Measurements from ENCODE around the gene PPP2R5A.
A peak's percentile ranks its signal among the peaks of the same experiment; 100 is the strongest.

PPP2R5A gene

DNA sequence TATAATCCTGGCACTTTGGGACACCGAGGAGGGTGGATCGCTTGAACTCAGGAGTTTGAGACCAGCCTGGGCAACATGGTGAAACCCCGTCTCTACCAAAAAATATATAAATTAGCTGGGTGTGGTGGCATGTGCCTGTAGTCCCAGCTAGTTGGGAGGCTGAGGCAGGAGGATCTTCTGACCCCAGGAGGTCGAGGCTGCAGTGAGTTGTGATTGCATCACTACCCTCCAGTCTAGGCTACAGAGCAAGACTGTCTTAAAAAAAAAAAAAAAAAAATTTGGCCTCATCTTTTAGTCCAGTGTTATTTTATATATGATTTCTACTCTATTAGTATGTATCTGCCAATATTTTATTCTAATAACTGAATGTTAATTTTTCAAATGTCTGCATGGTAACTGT, 59.7 kb downstream of the PPP2R5A start:
- Histone ChIP-seq H3K4me1 (ENCODE audit: control insufficient read depth in 5 of 5, insufficient read depth in 5 of 5, low read length in 5 of 5) (peaks cover 0 to 9% (median 0%) of the 10 kb centered on the region in 5 donors), H3K9ac (ENCODE audit: low read length in 5 of 5) (no peak overlapping the region), H3K27ac (ENCODE audit: low read depth, low read length) (no peak overlapping the region), H3K27me3 (ENCODE audit: control insufficient read depth in 5 of 5, insufficient read depth in 4 of 5, low read length in 5 of 5) (no peaks in the 10 kb centered on the region), H3K4me3 (ENCODE audit: low read depth in 1 of 5, low read length in 5 of 5) (no peak overlapping the region), H3K9me3 (ENCODE audit: control insufficient read depth in 5 of 5, low read length in 5 of 5) (no peaks in the 10 kb centered on the region), H3K36me3 (ENCODE audit: control insufficient read depth in 5 of 5, insufficient read depth in 5 of 5, low read length in 5 of 5) (peaks cover 22 to 62% (median 37%) of the 10 kb centered on the region in 5 donors)

DNA sequence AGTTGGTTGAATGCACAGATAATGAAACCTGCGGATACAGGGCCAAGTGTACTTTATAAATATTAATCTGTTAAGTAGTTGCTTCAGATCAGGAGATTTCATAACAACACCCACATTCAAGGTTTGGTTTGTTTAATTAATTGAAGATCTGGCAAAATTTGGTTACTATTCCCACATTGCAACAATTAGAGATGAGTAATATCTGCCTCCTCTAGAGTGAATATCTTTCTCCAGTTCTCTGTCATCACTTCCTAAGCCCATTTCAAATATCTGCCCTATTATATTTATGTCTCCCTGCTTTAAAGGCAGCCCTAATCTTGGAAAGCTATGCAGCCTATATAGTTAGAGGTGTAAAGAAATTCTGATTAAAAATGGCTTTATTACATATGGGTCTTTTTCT, 61.4 kb downstream of the PPP2R5A start:
- Histone ChIP-seq H3K4me1 (ENCODE audit: control insufficient read depth in 5 of 5, insufficient read depth in 5 of 5, low read length in 5 of 5) (peaks cover 0 to 2% (median 0%) of the 10 kb centered on the region in 5 donors), H3K36me3 (ENCODE audit: control insufficient read depth in 5 of 5, insufficient read depth in 5 of 5, low read length in 5 of 5) (peaks cover 26 to 59% (median 37%) of the 10 kb centered on the region in 5 donors), H3K27ac (ENCODE audit: low read depth, low read length) (peak overlapping the region; percentile 50), H3K27me3 (ENCODE audit: control insufficient read depth in 5 of 5, insufficient read depth in 4 of 5, low read length in 5 of 5) (no peaks in the 10 kb centered on the region), H3K9ac (ENCODE audit: low read length in 5 of 5) (no peak overlapping the region), H3K9me3 (ENCODE audit: control insufficient read depth in 5 of 5, low read length in 5 of 5) (no peaks in the 10 kb centered on the region), H3K4me3 (ENCODE audit: low read depth in 1 of 5, low read length in 5 of 5) (no peak overlapping the region)

DNA sequence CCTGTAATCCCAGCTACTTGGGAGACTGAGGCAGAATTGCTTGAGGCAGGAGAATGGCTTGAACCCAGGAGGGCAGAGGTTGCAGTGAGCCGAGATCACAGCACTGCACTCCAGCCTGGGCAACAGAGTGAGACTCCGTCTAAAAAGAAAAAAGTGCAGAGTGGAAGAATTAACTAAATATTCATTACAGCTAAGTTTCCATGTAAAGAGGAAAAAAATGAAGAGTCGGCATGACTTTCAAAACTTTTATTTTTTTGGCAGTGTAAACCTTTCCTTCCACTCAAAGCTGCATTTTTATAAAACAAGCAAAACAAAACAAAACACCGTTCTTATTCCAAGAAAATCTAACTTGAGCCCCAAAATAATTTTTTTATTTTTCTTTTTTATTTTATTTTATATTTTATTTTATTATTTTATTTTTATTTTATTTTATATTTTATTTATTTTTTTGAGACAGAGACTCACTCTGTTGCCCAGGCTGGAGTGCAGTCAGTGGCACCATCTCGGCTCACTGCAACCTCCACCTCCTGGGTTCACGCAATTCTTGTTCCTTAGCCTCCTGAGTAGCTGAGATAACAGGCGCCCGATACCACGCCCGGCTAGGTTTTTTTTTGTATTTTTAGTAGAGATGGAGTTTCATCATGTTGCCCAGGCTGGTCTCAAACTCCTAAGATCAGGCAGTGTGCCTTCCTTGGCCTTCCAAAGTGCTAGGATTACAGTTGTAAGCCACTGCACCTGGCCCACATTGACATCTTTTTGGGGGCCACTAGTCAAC, 66.6 kb downstream of the PPP2R5A start:
- Histone ChIP-seq H3K9me3 (ENCODE audit: control insufficient read depth in 5 of 5, low read length in 5 of 5) (no peaks in the 10 kb centered on the region), H3K4me3 (ENCODE audit: low read depth in 1 of 5, low read length in 5 of 5) (no peak overlapping the region), H3K36me3 (ENCODE audit: control insufficient read depth in 5 of 5, insufficient read depth in 5 of 5, low read length in 5 of 5) (peaks cover 37 to 56% (median 50%) of the 10 kb centered on the region in 5 donors), H3K27me3 (ENCODE audit: control insufficient read depth in 5 of 5, insufficient read depth in 4 of 5, low read length in 5 of 5) (no peaks in the 10 kb centered on the region), H3K4me1 (ENCODE audit: control insufficient read depth in 5 of 5, insufficient read depth in 5 of 5, low read length in 5 of 5) (peaks cover 0 to 6% (median 0%) of the 10 kb centered on the region in 5 donors), H3K27ac (ENCODE audit: low read depth, low read length) (no peak overlapping the region), H3K9ac (ENCODE audit: low read length in 5 of 5) (no peak overlapping the region)

- Histone ChIP-seq H3K4me3 (ENCODE audit: low read depth in 1 of 5, low read length in 5 of 5) (no peak overlapping the region), H3K4me1 (ENCODE audit: control insufficient read depth in 5 of 5, insufficient read depth in 5 of 5, low read length in 5 of 5) (peaks cover 0 to 6% (median 0%) of the 10 kb centered on the region in 5 donors), H3K27me3 (ENCODE audit: control insufficient read depth in 5 of 5, insufficient read depth in 4 of 5, low read length in 5 of 5) (no peaks in the 10 kb centered on the region), H3K36me3 (ENCODE audit: control insufficient read depth in 5 of 5, insufficient read depth in 5 of 5, low read length in 5 of 5) (peaks cover 35 to 55% (median 51%) of the 10 kb centered on the region in 5 donors), H3K9ac (ENCODE audit: low read length in 5 of 5) (peak overlapping the region in 1 of 5 donors; percentile 0), H3K9me3 (ENCODE audit: control insufficient read depth in 5 of 5, low read length in 5 of 5) (no peaks in the 10 kb centered on the region), H3K27ac (ENCODE audit: low read depth, low read length) (peak overlapping the region; percentile 55)
Measured at GRCh38 chr1:212353181-212353580, 68.0 kb downstream of the PPP2R5A start.

GRCh38 chr1:212354464-212354863, 69.3 kb downstream of the PPP2R5A start:
- no peak overlapping the region for H3K9ac ChIP-seq (ENCODE audit: low read length in 5 of 5)
- no peak overlapping the region for H3K27ac ChIP-seq (ENCODE audit: low read depth, low read length)
- H3K4me1 ChIP-seq (ENCODE audit: control insufficient read depth in 5 of 5, insufficient read depth in 5 of 5, low read length in 5 of 5) = peaks cover 0 to 6% (median 0%) of the 10 kb centered on the region in 5 donors
- no peaks in the 10 kb centered on the region for H3K27me3 ChIP-seq (ENCODE audit: control insufficient read depth in 5 of 5, insufficient read depth in 4 of 5, low read length in 5 of 5)
- H3K36me3 ChIP-seq (ENCODE audit: control insufficient read depth in 5 of 5, insufficient read depth in 5 of 5, low read length in 5 of 5) = peaks cover 43 to 56% (median 51%) of the 10 kb centered on the region in 5 donors
- H3K4me3 ChIP-seq (ENCODE audit: low read depth in 1 of 5, low read length in 5 of 5) = no peak overlapping the region
- no peaks in the 10 kb centered on the region for H3K9me3 ChIP-seq (ENCODE audit: control insufficient read depth in 5 of 5, low read length in 5 of 5)

DNA sequence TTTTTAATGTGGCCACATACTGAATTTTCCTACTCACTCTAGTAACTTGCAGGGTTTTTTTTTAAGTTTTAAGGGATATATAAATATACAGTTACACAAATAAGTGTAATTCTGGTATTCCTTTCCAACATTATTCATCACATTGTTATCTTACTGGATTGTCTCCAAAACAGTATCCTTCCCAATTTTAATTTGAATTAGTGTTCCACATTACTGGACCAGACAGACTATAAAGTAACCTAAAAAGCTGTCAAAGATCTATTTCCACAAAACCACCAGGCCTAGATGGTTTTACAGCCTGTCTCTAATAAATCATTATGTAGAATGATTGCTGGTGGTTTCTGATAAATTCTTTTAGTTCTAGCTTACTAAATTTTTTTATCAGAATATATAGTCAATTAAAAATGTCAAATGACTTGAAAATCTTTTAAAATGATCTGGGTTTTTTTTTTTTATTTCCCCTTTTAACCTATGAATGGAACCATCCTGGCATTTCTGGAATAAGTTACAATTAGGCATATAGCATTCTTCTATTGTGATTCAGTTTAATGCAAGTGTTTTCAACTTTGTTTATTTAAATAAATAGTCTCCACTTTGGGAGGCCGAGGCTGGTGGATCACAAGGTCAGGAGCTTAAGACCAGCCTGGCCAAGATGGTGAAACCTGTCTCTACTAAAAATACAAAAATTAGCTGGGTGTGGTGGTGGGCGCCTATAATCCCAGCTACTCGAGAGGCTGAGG, 70.2 kb downstream of the PPP2R5A start:
- no peaks in the 10 kb centered on the region for H3K9me3 ChIP-seq (ENCODE audit: control insufficient read depth in 5 of 5, low read length in 5 of 5)
- H3K36me3 ChIP-seq (ENCODE audit: control insufficient read depth in 5 of 5, insufficient read depth in 5 of 5, low read length in 5 of 5) = peaks cover 50 to 61% (median 58%) of the 10 kb centered on the region in 5 donors
- no peak overlapping the region for H3K4me3 ChIP-seq (ENCODE audit: low read depth in 1 of 5, low read length in 5 of 5)
- H3K4me1 ChIP-seq (ENCODE audit: control insufficient read depth in 5 of 5, insufficient read depth in 5 of 5, low read length in 5 of 5) = peaks cover 0 to 6% (median 0%) of the 10 kb centered on the region in 5 donors
- H3K27me3 ChIP-seq (ENCODE audit: control insufficient read depth in 5 of 5, insufficient read depth in 4 of 5, low read length in 5 of 5) = no peaks in the 10 kb centered on the region
- H3K27ac ChIP-seq (ENCODE audit: low read depth, low read length) = peak overlapping the region; percentile 9
- no peak overlapping the region for H3K9ac ChIP-seq (ENCODE audit: low read length in 5 of 5)

DNA sequence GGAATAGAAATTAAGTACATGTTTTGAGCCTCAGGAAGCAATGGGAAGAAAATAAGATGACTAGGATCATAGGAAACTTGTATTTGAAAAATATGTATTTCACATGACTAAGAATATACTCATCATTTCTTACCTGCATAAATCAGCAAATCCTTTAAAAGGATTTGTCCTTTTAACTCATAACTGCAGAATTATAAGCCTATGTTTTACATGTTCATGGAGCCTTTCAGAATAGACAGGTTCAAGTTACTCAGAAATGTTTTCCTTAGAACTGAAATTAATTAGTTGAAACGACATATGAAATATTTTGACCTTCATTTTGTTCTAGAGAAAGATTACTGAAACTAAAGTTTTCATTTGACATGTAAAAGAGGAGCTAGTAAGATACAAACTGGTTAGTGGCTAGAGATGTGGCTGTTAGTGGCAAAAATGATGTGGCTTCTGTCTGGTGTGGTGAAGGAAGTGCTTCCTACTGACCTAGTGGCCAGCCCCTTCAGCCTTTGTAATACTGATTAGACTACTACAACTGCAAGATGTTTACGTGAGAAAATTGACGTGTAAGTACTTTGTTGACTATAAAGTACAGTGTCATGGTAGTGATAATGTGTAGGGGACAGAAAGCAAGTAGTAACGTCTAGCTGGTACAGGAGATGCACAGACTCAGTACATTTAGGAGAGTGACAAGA, 74.7 kb downstream of the PPP2R5A start:
- Histone ChIP-seq H3K9ac (ENCODE audit: low read length in 5 of 5) (no peak overlapping the region), H3K27ac (ENCODE audit: low read depth, low read length) (no peak overlapping the region), H3K36me3 (ENCODE audit: control insufficient read depth in 5 of 5, insufficient read depth in 5 of 5, low read length in 5 of 5) (peaks cover 47 to 69% (median 58%) of the 10 kb centered on the region in 5 donors), H3K4me3 (ENCODE audit: low read depth in 1 of 5, low read length in 5 of 5) (no peak overlapping the region), H3K4me1 (ENCODE audit: control insufficient read depth in 5 of 5, insufficient read depth in 5 of 5, low read length in 5 of 5) (peaks cover 0 to 7% (median 0%) of the 10 kb centered on the region in 5 donors), H3K27me3 (ENCODE audit: control insufficient read depth in 5 of 5, insufficient read depth in 4 of 5, low read length in 5 of 5) (no peaks in the 10 kb centered on the region), H3K9me3 (ENCODE audit: control insufficient read depth in 5 of 5, low read length in 5 of 5) (no peaks in the 10 kb centered on the region)

DNA sequence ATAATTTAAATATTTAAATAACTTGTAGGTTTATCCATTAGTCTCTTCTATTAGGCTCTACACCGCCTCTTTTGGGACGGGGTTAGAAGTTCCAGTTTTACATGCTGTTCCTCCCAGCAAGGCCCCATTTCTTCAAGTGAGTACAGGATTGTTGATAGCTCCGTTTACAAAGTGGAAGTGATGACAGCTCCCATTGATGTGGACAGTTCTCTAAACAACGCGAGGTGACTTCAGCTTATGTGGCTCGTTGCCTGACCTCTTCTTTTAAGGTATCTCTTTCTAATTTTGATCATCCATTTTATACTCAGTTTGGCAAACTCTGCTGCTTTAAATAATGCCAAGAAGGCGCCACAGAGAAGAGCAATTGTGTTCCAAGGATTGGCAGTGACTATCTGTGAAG, 79.8 kb downstream of the PPP2R5A start:
- Histone ChIP-seq H3K27ac (ENCODE audit: low read depth, low read length) (peak overlapping the region; percentile 25), H3K9ac (ENCODE audit: low read length in 5 of 5) (no peak overlapping the region), H3K36me3 (ENCODE audit: control insufficient read depth in 5 of 5, insufficient read depth in 5 of 5, low read length in 5 of 5) (peaks cover 26 to 54% (median 37%) of the 10 kb centered on the region in 5 donors), H3K4me3 (ENCODE audit: low read depth in 1 of 5, low read length in 5 of 5) (no peak overlapping the region), H3K9me3 (ENCODE audit: control insufficient read depth in 5 of 5, low read length in 5 of 5) (no peaks in the 10 kb centered on the region), H3K27me3 (ENCODE audit: control insufficient read depth in 5 of 5, insufficient read depth in 4 of 5, low read length in 5 of 5) (no peaks in the 10 kb centered on the region), H3K4me1 (ENCODE audit: control insufficient read depth in 5 of 5, insufficient read depth in 5 of 5, low read length in 5 of 5) (peaks cover 0 to 17% (median 0%) of the 10 kb centered on the region in 5 donors)

DNA sequence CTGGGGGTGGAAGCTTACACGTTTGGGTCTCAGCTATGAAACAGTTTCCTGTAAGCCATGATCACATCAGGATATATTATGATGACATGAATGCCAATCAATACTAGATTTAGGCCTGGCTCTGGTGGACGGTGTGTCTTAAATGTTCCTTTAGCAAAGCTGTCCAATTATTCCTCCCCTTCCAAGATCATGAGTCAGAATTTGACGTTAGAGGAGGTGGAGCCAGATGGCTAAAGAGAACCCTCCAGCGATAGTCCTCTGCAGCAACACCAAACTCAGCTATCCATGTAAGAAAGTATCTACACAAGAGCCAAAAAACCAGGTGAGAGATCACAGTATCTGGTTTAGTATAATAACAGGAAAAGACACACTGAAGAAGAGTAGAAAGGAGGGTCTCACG, 81.7 kb downstream of the PPP2R5A start:
- no peaks in the 10 kb centered on the region for H3K27me3 ChIP-seq (ENCODE audit: control insufficient read depth in 5 of 5, insufficient read depth in 4 of 5, low read length in 5 of 5)
- H3K36me3 ChIP-seq (ENCODE audit: control insufficient read depth in 5 of 5, insufficient read depth in 5 of 5, low read length in 5 of 5) = peaks cover 10 to 35% (median 21%) of the 10 kb centered on the region in 5 donors
- no peak overlapping the region for H3K4me3 ChIP-seq (ENCODE audit: low read depth in 1 of 5, low read length in 5 of 5)
- no peak overlapping the region for H3K9ac ChIP-seq (ENCODE audit: low read length in 5 of 5)
- H3K27ac ChIP-seq (ENCODE audit: low read depth, low read length) = peak overlapping the region; percentile 43
- H3K4me1 ChIP-seq (ENCODE audit: control insufficient read depth in 5 of 5, insufficient read depth in 5 of 5, low read length in 5 of 5) = peaks cover 0 to 17% (median 0%) of the 10 kb centered on the region in 5 donors
- H3K9me3 ChIP-seq (ENCODE audit: control insufficient read depth in 5 of 5, low read length in 5 of 5) = no peaks in the 10 kb centered on the region
